ENCODE results near the gene PDLIM5.

Gene PDLIM5

GRCh38 chr4:94591289-94591688, 139.5 kb downstream of the PDLIM5 start:
- no peak for TF ChIP-seq CTCF (IDR thresholded peaks at IDR 0.05)
- no peak overlapping the region for H3K4me3 ChIP-seq

GRCh38 chr4:94595013-94595412, 143.3 kb downstream of the PDLIM5 start:
- TF ChIP-seq CTCF (IDR thresholded peaks at IDR 0.05): no peak
- H3K27ac ChIP-seq: peak overlapping the region in 1 of 2 donors; percentile 10
- DNase-seq (ENCODE audit: low spot score): no peak
- no peak overlapping the region for H3K4me3 ChIP-seq

More at GRCh38 chr4:94591289-94591688, 139.5 kb downstream of the PDLIM5 start:
- H3K27ac ChIP-seq: no peak overlapping the region
- no peak for DNase-seq (ENCODE audit: low spot score)

GRCh38 chr4:94595880-94596483, 144.2 kb downstream of the PDLIM5 start:
- peak; percentile 41 for TF ChIP-seq CTCF (IDR thresholded peaks at IDR 0.05)
- Histone ChIP-seq H3K27ac (no peak overlapping the region), H3K4me3 (no peak overlapping the region)
- no peak for DNase-seq (ENCODE audit: low spot score)

- no peak for TF ChIP-seq CTCF (IDR thresholded peaks at IDR 0.05)
- DNase-seq (ENCODE audit: low spot score): no peak
- no peak overlapping the region for H3K4me3 ChIP-seq
- no peak overlapping the region for H3K27ac ChIP-seq
Observed at GRCh38 chr4:94598758-94599157, 147.0 kb downstream of the PDLIM5 start.

- Histone ChIP-seq H3K4me3 (no peak overlapping the region), H3K27ac (peak overlapping the region in 1 of 2 donors; percentile 12)
- TF ChIP-seq CTCF (IDR thresholded peaks at IDR 0.05): no peak
- DNase-seq (ENCODE audit: low spot score): no peak
Observed at GRCh38 chr4:94603170-94603747, 151.5 kb downstream of the PDLIM5 start.

GRCh38 chr4:94605241-94605805, 153.6 kb downstream of the PDLIM5 start:
- TF ChIP-seq CTCF (IDR thresholded peaks at IDR 0.05): no peak
- Histone ChIP-seq H3K4me3 (no peak overlapping the region), H3K27ac (peak overlapping the region in 1 of 2 donors; percentile 25)
- DNase-seq (ENCODE audit: low spot score): no peak

- H3K27ac ChIP-seq: no peak overlapping the region
- no peak for DNase-seq (ENCODE audit: low spot score)
- H3K4me3 ChIP-seq: no peak overlapping the region
- TF ChIP-seq CTCF (IDR thresholded peaks at IDR 0.05): no peak
Observed at GRCh38 chr4:94610145-94610544, 158.4 kb downstream of the PDLIM5 start.

Data from coronary artery (tissue), 2 donors.